ENCODE measurements around the gene ATXN7L1.
A peak's percentile ranks its signal among the peaks of the same experiment; 100 is the strongest.
"Not testable (repeated sequence)": the region's sequence is repeated elsewhere in the genome, so short reads cannot be mapped to it uniquely, and the experiment has no call there.

The ATXN7L1 gene

GRCh38 chr7:105802604-105803428, 73.6 kb downstream of the ATXN7L1 start:
- no peak for DNase-seq (ENCODE audit: low read depth, low spot score)

- DNase-seq (ENCODE audit: low read depth, low spot score): no peak
These were observed 75.4 kb downstream of the ATXN7L1 start for GRCh38 chr7:105800849-105801534.

- no peak for DNase-seq (ENCODE audit: low read depth, low spot score)
These were observed 76.0 kb downstream of the ATXN7L1 start for GRCh38 chr7:105800442-105800841.

- no peak for DNase-seq (ENCODE audit: low read depth, low spot score)
These were observed 76.7 kb downstream of the ATXN7L1 start for GRCh38 chr7:105799677-105800076.

- no peak for DNase-seq (ENCODE audit: low read depth, low spot score)
These were observed 77.4 kb downstream of the ATXN7L1 start for GRCh38 chr7:105799006-105799405.

GRCh38 chr7:105797652-105798051, 78.7 kb downstream of the ATXN7L1 start:
- DNase-seq (ENCODE audit: low read depth, low spot score): no peak

GRCh38 chr7:105796365-105796764, 80.0 kb downstream of the ATXN7L1 start:
- no peak for DNase-seq (ENCODE audit: low read depth, low spot score)

GRCh38 chr7:105794741-105795729, 81.4 kb downstream of the ATXN7L1 start:
- no peak for DNase-seq (ENCODE audit: low read depth, low spot score)

- DNase-seq (ENCODE audit: low read depth, low spot score): no peak
These were observed 83.7 kb downstream of the ATXN7L1 start for GRCh38 chr7:105792488-105793370.

- no peak for DNase-seq (ENCODE audit: low read depth, low spot score)
These were observed 84.5 kb downstream of the ATXN7L1 start for GRCh38 chr7:105791926-105792325.

GRCh38 chr7:105790996-105791395, 85.4 kb downstream of the ATXN7L1 start:
- no peak for DNase-seq (ENCODE audit: low read depth, low spot score)

GRCh38 chr7:105790452-105790851, 85.9 kb downstream of the ATXN7L1 start:
- DNase-seq (ENCODE audit: low read depth, low spot score): not testable (repeated sequence)

- DNase-seq (ENCODE audit: low read depth, low spot score): no peak
These were observed 87.5 kb downstream of the ATXN7L1 start for GRCh38 chr7:105788816-105789349.

GRCh38 chr7:105788356-105788755, 88.0 kb downstream of the ATXN7L1 start:
- DNase-seq (ENCODE audit: low read depth, low spot score): no peak

GRCh38 chr7:105787793-105788192, 88.6 kb downstream of the ATXN7L1 start:
- no peak for DNase-seq (ENCODE audit: low read depth, low spot score)

GRCh38 chr7:105786520-105787470, 89.6 kb downstream of the ATXN7L1 start:
- DNase-seq (ENCODE audit: low read depth, low spot score): no peak

- peak; percentile 76 for DNase-seq (ENCODE audit: low read depth, low spot score)
These were observed 93.9 kb downstream of the ATXN7L1 start for GRCh38 chr7:105782391-105783042.

GRCh38 chr7:105779856-105780780, 96.3 kb downstream of the ATXN7L1 start:
- no peak for DNase-seq (ENCODE audit: low read depth, low spot score)

Data from smooth muscle cell of the brain vasculature (primary cell).